ENCODE data around the gene SLC12A2. TPM values are rescaled to one million over a fixed set of nuclear protein-coding genes. Genes with fewer than 3 reads are reported as not detected.

Gene SLC12A2
- total and polyA plus RNA-seq, 9 of the 15 experiments (the other 6 are each of a cell fraction or from before 2014, with no cell fraction given), result 5.1 to 20.3 (median 12.6) TPM

DNA sequence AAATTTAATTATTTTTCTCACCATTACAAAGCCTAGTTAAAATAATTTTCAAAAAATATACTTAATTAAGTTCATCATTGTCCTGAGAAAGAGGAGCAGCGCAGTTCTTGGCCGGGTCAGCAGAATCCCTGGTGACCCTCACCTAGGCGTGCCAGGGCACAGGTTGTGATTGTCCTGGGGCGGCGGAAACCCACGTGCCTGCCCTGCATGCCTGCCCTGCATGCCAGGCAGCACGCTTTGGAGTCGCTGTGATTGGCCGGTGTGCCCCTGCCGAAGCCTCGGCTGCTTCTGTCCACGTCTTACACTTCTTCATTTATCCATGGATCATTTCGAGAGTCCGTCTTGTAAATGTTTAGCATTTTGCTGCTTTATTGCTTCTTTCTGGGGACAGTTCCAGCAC lies 25.6 kb downstream of the SLC12A2 start:
- in situ Hi-C loops (cut with MboI) (no loop called here), intact Hi-C loops (cut with micrococcal nuclease) (no loop called here)

More for the DNA sequence above, 25.6 kb downstream of the SLC12A2 start:
- ChIA-PET CTCF (ENCODE audit: low intra/inter-chr PET ratio) (no interaction called here), POLR2A (no interaction called here)
- Histone ChIP-seq H4K20me1 (replicated peaks; ENCODE audit: control insufficient read depth, insufficient read depth, low read length) (no peaks in the 10 kb centered on the region), H3K4me1 (replicated peaks in 1 of 2; ENCODE audit: control insufficient read depth in 2 of 2, insufficient read depth in 2 of 2, low read length in 2 of 2) (no peaks in the 10 kb centered on the region), H3K27ac (ENCODE audit: extremely low read depth, low read depth, low read length) (no peak overlapping the region), H3K27me3 (ENCODE audit: control insufficient read depth in 2 of 2, insufficient read depth in 2 of 2, low read length in 2 of 2) (no peaks in the 10 kb centered on the region), H3K4me3 (no peak overlapping the region), H3K36me3 (ENCODE audit: control insufficient read depth, insufficient read depth, low read length) (peaks cover 14% of the 10 kb centered on the region; the same call in 1 of the 3 replicates), H3K9ac (ENCODE audit: insufficient read depth in 1 of 2, low read depth in 2 of 2, low read length in 2 of 2) (no peak overlapping the region), H3K9me1 (ENCODE audit: control insufficient read depth, insufficient read depth, low read length) (no peaks in the 10 kb centered on the region), H3K9me3 (replicated peaks; ENCODE audit: control insufficient read depth, insufficient read depth, low read depth, low read length) (no peaks in the 10 kb centered on the region), H2AFZ (ENCODE audit: low read depth, low read length) (no peak overlapping the region), H3K79me2 (ENCODE audit: control insufficient read depth, insufficient read depth, low read length) (0 out of 3 replicates have a peak, but pooled peaks cover 4% of the 10 kb centered on the region), H3K4me2 (ENCODE audit: insufficient read depth, low read length) (no peak overlapping the region)
- BruUV-seq (replicated peaks), result no TSS peak
- FAIRE-seq, result no peak
- no peak for ATAC-seq
- WGBS (ENCODE audit: insufficient coverage, low coverage, missing lambda C conversion rate), result 94% methylated on average over 14 of the region's 14 CpGs
- no peak for DNase-seq (ENCODE audit: extremely low read depth in 1 of 4, low spot score in 3 of 4)
- TF ChIP-seq STAT5A (IDR thresholded peaks at IDR 0.05; ENCODE audit: borderline replicate concordance, low read length), result no peak
- TF ChIP-seq, protein P1, sequence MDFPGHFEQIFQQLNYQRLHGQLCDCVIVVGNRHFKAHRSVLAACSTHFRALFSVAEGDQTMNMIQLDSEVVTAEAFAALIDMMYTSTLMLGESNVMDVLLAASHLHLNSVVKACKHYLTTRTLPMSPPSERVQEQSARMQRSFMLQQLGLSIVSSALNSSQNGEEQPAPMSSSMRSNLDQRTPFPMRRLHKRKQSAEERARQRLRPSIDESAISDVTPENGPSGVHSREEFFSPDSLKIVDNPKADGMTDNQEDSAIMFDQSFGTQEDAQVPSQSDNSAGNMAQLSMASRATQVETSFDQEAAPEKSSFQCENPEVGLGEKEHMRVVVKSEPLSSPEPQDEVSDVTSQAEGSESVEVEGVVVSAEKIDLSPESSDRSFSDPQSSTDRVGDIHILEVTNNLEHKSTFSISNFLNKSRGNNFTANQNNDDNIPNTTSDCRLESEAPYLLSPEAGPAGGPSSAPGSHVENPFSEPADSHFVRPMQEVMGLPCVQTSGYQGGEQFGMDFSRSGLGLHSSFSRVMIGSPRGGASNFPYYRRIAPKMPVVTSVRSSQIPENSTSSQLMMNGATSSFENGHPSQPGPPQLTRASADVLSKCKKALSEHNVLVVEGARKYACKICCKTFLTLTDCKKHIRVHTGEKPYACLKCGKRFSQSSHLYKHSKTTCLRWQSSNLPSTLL (IDR thresholded peaks at IDR 0.05), result no peak
- TF ChIP-seq, protein P2, sequence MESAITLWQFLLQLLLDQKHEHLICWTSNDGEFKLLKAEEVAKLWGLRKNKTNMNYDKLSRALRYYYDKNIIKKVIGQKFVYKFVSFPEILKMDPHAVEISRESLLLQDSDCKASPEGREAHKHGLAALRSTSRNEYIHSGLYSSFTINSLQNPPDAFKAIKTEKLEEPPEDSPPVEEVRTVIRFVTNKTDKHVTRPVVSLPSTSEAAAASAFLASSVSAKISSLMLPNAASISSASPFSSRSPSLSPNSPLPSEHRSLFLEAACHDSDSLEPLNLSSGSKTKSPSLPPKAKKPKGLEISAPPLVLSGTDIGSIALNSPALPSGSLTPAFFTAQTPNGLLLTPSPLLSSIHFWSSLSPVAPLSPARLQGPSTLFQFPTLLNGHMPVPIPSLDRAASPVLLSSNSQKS (CRISPR knock-in tag; IDR thresholded peaks at IDR 0.05), result no peak
- TF ChIP-seq GATA2 (CRISPR knock-in tag; IDR thresholded peaks at IDR 0.05), result no peak
- TF ChIP-seq MED1 (CRISPR knock-in tag; IDR thresholded peaks at IDR 0.05; ENCODE audit: borderline replicate concordance), result no peak
- TF ChIP-seq, protein P3, sequence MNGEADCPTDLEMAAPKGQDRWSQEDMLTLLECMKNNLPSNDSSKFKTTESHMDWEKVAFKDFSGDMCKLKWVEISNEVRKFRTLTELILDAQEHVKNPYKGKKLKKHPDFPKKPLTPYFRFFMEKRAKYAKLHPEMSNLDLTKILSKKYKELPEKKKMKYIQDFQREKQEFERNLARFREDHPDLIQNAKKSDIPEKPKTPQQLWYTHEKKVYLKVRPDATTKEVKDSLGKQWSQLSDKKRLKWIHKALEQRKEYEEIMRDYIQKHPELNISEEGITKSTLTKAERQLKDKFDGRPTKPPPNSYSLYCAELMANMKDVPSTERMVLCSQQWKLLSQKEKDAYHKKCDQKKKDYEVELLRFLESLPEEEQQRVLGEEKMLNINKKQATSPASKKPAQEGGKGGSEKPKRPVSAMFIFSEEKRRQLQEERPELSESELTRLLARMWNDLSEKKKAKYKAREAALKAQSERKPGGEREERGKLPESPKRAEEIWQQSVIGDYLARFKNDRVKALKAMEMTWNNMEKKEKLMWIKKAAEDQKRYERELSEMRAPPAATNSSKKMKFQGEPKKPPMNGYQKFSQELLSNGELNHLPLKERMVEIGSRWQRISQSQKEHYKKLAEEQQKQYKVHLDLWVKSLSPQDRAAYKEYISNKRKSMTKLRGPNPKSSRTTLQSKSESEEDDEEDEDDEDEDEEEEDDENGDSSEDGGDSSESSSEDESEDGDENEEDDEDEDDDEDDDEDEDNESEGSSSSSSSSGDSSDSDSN (IDR thresholded peaks at IDR 0.05; ENCODE audit: borderline replicate concordance in 1 of 2, low read depth in 2 of 2, low read length in 2 of 2), result no peak
- no peak for TF ChIP-seq L3MBTL2 (IDR thresholded peaks at IDR 0.05)
- no peak for TF ChIP-seq ZNF589 (CRISPR knock-in tag; IDR thresholded peaks at IDR 0.05; ENCODE audit: low read depth)
- no peak for TF ChIP-seq NFIC (IDR thresholded peaks at IDR 0.05)
- no peak for TF ChIP-seq KDM5B (IDR thresholded peaks at IDR 0.05; ENCODE audit: insufficient replicate concordance, low read depth, low read length)
- TF ChIP-seq ARID2 (IDR thresholded peaks at IDR 0.05), result no peak
- TF ChIP-seq NEUROD1 (IDR thresholded peaks at IDR 0.05; ENCODE audit: borderline replicate concordance, low read depth, low read length, partially characterized antibody), result no peak
- TF ChIP-seq, protein P4, sequence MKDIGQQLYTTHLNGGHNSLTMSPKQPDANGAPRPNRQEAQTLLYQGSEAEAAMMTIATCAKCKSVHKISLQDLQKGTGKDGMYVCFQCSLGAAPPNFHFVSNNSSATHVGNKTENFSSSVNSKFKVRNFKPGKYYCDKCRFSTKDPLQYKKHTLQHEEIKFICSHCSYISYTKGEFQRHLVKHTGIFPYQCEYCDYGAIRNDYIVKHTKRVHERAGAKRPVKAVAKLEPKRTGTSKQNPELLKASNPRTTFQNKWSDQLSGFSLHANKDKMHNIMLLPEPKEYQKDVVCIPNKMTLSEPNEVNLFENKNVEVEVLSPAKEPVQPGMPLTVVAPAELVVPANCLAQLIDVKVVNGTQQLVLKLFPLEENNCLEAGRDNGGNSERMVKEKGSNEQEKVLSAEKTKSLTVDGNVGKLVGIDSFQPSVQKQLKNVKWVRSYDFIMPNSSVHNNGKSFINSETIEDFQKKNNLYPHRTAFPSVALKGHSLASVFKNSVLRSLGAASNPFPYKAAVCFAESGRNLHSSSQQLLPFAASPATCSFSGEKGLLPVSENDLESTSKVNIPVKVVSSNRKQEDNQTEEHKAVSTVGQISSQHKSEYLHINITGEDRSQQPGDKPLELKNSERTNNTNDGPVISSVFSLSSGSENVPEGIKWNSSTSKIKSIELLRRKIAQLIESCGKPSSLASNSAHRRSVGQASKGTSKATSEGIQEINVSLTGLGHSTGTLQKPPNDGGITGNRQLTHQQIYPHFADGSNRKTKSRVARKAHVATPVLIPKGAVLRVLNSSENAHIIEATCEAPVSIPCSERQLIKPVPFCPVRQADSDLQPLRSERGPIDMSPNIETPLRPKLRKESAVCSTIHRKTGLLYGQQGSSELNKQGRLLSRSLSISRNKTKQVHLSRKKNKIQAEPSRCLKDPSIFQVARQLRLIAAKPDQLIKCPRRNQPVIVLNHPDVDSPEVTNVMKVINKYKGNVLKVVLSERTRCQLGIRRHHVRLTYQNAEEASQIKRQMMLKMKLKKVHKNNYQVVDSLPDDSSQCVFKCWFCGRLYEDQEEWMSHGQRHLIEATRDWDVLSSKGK (CRISPR knock-in tag; IDR thresholded peaks at IDR 0.05), result no peak
